BLaER1 (cell line): ENCODE results near the gene GMPR.

Experiments used
- H3K27ac ChIP-seq: shearing (Covaris generic); formaldehyde crosslinking; 2 replicates; pipeline ENCODE4 v1.8.1; 2022
- H3K27me3 ChIP-seq: shearing (Covaris generic); formaldehyde crosslinking; 2 replicates; pipeline ENCODE4 v1.8.1; 2022
- H3K36me3 ChIP-seq: shearing (Covaris generic); formaldehyde crosslinking; 2 replicates; pipeline ENCODE4 v1.8.1; 2022
- H3K4me1 ChIP-seq: shearing (Covaris generic); formaldehyde crosslinking; 2 replicates; pipeline ENCODE4 v1.8.1; 2022
- H3K4me2 ChIP-seq: shearing (Covaris generic); formaldehyde crosslinking; 2 replicates; pipeline ENCODE4 v1.8.1; 2022
- H3K4me3 ChIP-seq: shearing (Covaris generic); formaldehyde crosslinking; 2 replicates; pipeline ENCODE4 v1.8.1; 2022
- H3K9ac ChIP-seq: shearing (Covaris generic); formaldehyde crosslinking; 2 replicates; pipeline ENCODE4 v1.8.1; 2022
- H3K9me3 ChIP-seq: shearing (Covaris generic); formaldehyde crosslinking; 2 replicates; pipeline ENCODE4 v1.8.1; 2022
- H4K20me1 ChIP-seq: shearing (Covaris generic); formaldehyde crosslinking; 2 replicates; pipeline ENCODE4 v1.8.1; 2022
- Cebpa-rat ChIP-seq: shearing (Covaris generic); IDR thresholded peaks from 2 replicates; pipeline ENCODE4 v1.8.1; 2022

The GMPR gene

DNA sequence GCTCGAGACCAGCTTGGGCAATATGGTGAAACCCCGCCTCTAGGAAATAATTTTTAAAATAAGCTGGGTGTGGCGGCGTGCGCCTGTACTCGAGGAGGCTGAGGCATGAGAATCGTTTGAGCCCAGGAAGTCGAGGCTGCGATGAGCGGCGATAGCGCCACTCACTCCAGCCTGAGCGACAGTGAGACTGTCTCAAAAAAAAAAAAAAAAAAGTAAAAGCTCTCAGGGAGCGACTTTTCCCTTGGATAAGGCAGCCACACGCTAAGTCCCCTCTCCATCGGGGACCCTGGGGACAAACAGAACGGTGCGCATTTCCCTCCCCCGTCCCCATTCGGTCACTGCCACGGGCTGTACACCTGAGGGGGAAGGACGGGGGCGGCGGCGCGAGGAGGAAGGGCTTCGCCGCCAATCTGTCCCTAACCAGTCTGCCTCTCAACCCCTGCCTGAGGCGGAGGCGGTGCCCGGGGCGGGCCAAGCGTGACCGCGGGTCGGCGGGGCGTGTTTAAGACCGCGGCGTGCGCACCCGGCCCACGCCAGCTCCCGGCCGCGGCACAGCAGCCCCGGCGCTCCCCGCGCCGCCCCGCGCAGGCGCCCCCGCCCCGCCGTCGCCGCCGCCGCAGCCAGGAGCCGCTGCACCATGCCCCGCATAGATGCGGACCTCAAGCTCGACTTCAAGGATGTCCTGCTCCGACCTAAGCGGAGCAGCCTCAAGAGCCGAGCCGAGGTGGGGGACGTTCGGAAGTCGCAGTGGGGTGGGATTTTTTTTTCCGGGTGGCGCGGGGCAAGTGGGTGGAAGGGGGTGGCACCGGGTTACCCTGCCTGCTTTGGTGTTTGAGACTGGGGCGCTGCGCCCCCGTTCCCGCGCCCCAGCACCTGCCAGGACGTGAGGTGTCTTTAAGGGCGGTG is at the start of gene GMPR:
Gene GMPR (plus strand): TSS at position 531 of the 906 bp plus-strand sequence. CDS start 107 bp downstream, at position 638.
- Histone ChIP-seq H3K4me1 (peaks cover 44% of the 10 kb centered on the region), H3K4me3 (peak within 1 kb of the TSS; percentile 69), H3K36me3 (no peaks in the 10 kb centered on the region), H3K9ac (peak within 1 kb of the TSS; percentile 57), H3K27ac (no peak within 1 kb of the TSS), H3K27me3 (peaks cover 30% of the 10 kb centered on the region), H3K9me3 (no peaks in the 10 kb centered on the region), H3K4me2 (peak within 1 kb of the TSS; percentile 97), H4K20me1 (peaks cover 6% of the 10 kb centered on the region; the same call in 1 of the 2 replicates)
- no peak for TF ChIP-seq Cebpa-rat

DNA sequence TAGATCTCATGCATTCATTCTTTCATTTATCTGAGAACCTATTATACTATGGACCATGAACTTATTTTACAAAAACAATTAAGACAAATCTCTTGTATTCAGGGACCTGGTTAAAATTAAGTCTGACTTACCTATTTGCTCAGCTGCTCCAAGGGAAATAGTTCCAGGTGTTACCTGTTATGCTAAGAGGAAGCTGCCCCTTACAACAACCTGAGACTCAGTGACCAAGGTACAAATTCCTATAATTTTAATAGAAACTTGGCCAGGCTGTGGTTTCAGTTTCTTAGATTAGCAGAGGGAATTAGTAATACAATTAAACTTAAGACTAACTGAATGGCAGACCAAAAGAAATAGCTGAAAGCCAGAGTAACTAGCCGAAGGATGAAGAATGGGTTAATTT is 48.2 kb upstream of the GMPR start:
- no peaks in the 10 kb centered on the region for H3K9me3 ChIP-seq
- peaks cover 6% of the 10 kb centered on the region for H3K4me1 ChIP-seq
- H3K9ac ChIP-seq: no peak overlapping the region
- H3K36me3 ChIP-seq: no peaks in the 10 kb centered on the region
- no peaks in the 10 kb centered on the region for H4K20me1 ChIP-seq
- H3K27me3 ChIP-seq: no peaks in the 10 kb centered on the region
- H3K4me2 ChIP-seq: no peak overlapping the region
- H3K27ac ChIP-seq: no peak overlapping the region
- H3K4me3 ChIP-seq: no peak overlapping the region
- TF ChIP-seq Cebpa-rat: no peak

DNA sequence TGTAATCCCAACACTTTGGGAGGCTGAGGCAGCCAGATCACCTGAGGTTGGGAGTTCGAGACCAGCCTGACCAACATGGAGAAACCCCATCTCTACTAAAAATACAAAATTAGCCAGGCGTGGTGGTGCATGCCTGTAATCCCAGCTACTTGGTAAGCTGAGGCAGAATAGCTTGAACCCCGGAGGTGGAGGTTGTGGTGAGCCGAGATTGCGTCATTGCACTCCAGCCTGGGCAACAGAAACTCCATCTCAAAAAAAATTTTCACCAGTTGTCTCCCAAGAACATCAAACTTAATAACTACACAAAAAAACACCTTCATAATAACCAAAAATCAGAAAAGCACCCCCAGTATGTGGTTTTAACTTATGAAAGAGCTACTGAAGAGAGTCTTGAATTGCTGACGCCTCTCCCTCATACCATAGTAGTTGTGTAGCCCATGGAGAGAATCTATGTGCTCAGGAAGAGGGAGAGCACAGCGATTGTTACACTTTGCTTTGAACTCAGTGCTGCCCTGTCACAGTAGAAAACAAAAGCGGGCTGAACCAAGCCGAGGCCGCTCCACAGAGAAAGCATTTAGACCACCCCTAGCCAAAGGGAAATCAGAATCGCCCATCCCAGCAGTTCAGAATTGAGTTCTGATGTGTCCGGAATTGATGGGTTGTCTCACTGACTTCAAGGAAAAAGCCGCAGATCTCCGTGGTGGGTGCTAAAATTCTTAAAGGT is 42.0 kb upstream of the GMPR start:
- H3K36me3 ChIP-seq: no peaks in the 10 kb centered on the region
- H3K27me3 ChIP-seq: no peaks in the 10 kb centered on the region
- H3K4me1 ChIP-seq: no peaks in the 10 kb centered on the region
- no peaks in the 10 kb centered on the region for H4K20me1 ChIP-seq
- no peak overlapping the region for H3K4me2 ChIP-seq
- H3K4me3 ChIP-seq: no peak overlapping the region
- no peak for TF ChIP-seq Cebpa-rat
- no peak overlapping the region for H3K9ac ChIP-seq
- H3K27ac ChIP-seq: no peak overlapping the region
- peaks cover 7% of the 10 kb centered on the region; the same call in 1 of the 2 replicates for H3K9me3 ChIP-seq

DNA sequence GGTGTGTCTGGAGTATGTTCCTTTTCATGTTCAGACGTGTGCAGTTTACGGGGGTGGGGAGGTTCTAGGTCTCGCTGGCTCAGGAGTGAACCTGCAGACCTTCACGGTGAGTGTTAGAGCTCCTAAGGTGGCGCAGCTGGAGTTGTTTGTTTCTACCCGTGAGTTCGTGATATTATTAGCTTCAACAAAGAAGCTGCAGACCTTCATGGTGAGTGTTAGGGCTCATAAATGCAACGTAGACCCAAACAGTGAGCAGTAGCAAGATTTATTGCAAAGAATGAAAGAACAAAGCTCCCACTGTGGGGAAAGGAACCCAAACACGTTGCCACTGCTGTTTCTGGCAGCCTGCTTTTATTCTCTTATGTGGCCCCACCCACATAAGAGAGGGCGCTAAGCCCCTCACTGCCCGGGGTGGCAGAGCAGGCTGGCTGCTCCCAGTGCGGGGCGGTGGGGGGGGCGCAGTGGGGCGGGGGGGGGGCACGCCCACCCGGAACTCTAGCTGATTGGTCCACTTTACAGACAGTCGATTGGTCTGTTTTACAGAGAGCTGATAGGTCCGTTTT is 41.3 kb upstream of the GMPR start:
- Histone ChIP-seq H3K27ac (no peak overlapping the region), H3K4me3 (no peak overlapping the region), H3K4me2 (no peak overlapping the region), H3K4me1 (no peaks in the 10 kb centered on the region), H3K9me3 (peaks cover 7% of the 10 kb centered on the region; the same call in 1 of the 2 replicates), H4K20me1 (no peaks in the 10 kb centered on the region), H3K27me3 (no peaks in the 10 kb centered on the region), H3K9ac (no peak overlapping the region), H3K36me3 (no peaks in the 10 kb centered on the region)
- TF ChIP-seq Cebpa-rat: no peak

DNA sequence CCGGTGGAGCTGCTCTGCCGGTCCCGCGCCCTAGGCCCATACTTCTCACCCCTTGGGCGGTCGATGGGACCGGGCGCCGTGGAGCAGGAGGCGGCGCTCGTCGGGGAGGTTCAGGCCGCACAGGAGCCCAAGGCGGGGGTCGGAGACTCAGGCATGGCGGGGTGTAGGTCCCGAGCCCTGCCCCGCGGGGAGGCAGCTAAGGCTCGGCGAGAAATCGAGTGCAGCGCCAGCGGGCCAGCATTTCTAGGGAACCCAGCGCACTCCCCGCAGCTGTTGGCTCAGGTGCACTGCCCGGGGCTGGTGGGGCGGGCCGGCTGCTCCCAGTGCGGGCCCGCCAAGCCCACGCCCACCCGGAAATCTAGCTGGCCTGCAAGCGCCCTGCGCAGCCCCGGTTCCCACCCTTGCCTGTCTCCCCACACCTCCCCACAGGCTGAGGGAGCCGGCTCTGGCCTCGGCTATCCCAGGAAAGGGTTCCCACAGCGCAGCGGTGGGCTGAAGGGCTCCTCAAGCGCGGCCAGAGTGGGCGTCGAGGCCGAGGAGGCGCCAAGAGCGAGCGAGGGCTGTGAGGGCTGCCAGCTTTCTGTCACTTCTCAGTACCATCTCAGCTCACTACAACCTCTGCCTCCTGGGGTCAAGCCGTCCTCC is 40.2 kb upstream of the GMPR start:
- Histone ChIP-seq H3K27ac (no peak overlapping the region), H3K4me3 (no peak overlapping the region), H3K36me3 (no peaks in the 10 kb centered on the region), H4K20me1 (no peaks in the 10 kb centered on the region), H3K4me2 (no peak overlapping the region), H3K27me3 (no peaks in the 10 kb centered on the region), H3K4me1 (no peaks in the 10 kb centered on the region), H3K9ac (no peak overlapping the region), H3K9me3 (peaks cover 7% of the 10 kb centered on the region; the same call in 1 of the 2 replicates)
- no peak for TF ChIP-seq Cebpa-rat

DNA sequence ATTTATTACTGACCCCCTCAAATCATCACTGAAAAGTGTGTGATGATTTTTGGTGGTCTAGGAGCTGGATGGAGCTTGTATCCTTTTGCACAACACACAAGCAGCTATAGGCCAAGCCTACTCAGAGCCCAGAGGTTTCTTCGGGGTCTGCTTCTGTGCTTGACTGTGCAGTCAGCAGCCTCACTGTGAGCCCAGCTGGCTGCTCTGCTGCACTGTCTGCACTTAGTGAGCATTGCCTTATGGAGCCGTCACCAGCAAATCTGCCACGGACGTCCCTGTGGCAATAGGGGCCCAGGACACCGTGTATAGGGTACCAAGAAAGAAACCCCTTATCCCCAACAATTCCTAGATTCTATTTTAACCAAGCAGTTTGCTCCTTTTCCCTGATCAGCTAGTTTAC is 38.6 kb upstream of the GMPR start:
- TF ChIP-seq Cebpa-rat: no peak
- no peak overlapping the region for H3K9ac ChIP-seq

DNA sequence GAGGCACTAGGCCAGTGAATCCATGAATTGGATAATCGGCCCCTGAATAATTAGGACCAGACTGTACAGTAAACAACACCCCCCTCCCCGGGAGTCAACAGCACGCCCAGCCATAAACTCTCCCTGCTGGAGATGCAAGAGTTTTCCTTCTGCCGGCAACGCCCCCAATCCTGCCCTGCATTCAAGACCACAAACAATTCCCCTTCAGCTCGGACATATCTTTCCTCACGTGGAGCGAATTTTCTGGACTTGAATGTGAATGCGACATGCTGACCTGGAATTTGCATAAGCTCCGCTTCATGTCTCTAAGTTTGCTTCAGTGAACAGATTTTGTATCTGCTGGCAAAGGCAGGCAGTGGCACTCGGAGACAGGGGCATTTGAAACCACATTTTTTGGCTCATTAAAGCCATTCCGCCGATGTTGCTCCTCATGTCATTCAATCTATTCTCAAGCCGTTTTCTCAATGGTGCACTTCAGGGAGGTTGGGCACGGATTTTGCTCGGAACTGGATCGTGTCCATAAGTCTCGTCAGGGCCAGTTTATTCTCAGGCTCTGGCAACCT is 38.0 kb upstream of the GMPR start:
- H3K9ac ChIP-seq: no peak overlapping the region
- no peaks in the 10 kb centered on the region for H3K36me3 ChIP-seq
- TF ChIP-seq Cebpa-rat: no peak
- no peaks in the 10 kb centered on the region for H3K27me3 ChIP-seq
- peaks cover 7% of the 10 kb centered on the region; the same call in 1 of the 2 replicates for H3K9me3 ChIP-seq
- H3K27ac ChIP-seq: no peak overlapping the region
- no peak overlapping the region for H3K4me2 ChIP-seq
- no peak overlapping the region for H3K4me3 ChIP-seq
- no peaks in the 10 kb centered on the region for H4K20me1 ChIP-seq
- H3K4me1 ChIP-seq: peaks cover 17% of the 10 kb centered on the region

More for the DNA sequence above, 38.6 kb upstream of the GMPR start:
- Histone ChIP-seq H3K4me1 (peaks cover 13% of the 10 kb centered on the region), H3K9me3 (peaks cover 7% of the 10 kb centered on the region; the same call in 1 of the 2 replicates), H3K4me3 (no peak overlapping the region), H3K36me3 (no peaks in the 10 kb centered on the region), H3K4me2 (no peak overlapping the region), H3K27ac (no peak overlapping the region), H4K20me1 (no peaks in the 10 kb centered on the region), H3K27me3 (no peaks in the 10 kb centered on the region)

DNA sequence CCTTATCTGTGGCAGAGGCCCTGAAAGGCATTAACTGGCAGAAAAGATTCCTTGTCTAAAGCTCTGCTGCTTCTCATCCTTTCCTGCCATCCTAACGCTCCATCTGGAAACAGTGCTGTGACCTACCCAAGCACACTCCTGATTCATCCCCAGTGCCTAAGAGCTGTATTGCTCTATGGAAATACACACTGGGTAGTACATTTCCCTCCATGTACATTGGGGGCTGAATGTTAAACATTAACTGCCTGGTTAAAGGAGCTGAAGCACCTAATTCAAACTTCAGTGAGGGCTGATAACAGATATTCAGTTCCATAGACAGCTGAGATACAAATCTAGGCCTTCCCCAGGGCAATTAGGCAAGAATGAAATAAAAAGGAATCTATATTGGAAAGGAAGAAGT is 36.7 kb upstream of the GMPR start:
- Histone ChIP-seq H3K4me2 (no peak overlapping the region), H4K20me1 (no peaks in the 10 kb centered on the region), H3K9me3 (peaks cover 7% of the 10 kb centered on the region; the same call in 1 of the 2 replicates), H3K4me3 (no peak overlapping the region), H3K9ac (no peak overlapping the region), H3K4me1 (peaks cover 30% of the 10 kb centered on the region), H3K27ac (no peak overlapping the region), H3K36me3 (no peaks in the 10 kb centered on the region), H3K27me3 (no peaks in the 10 kb centered on the region)
- no peak for TF ChIP-seq Cebpa-rat

DNA sequence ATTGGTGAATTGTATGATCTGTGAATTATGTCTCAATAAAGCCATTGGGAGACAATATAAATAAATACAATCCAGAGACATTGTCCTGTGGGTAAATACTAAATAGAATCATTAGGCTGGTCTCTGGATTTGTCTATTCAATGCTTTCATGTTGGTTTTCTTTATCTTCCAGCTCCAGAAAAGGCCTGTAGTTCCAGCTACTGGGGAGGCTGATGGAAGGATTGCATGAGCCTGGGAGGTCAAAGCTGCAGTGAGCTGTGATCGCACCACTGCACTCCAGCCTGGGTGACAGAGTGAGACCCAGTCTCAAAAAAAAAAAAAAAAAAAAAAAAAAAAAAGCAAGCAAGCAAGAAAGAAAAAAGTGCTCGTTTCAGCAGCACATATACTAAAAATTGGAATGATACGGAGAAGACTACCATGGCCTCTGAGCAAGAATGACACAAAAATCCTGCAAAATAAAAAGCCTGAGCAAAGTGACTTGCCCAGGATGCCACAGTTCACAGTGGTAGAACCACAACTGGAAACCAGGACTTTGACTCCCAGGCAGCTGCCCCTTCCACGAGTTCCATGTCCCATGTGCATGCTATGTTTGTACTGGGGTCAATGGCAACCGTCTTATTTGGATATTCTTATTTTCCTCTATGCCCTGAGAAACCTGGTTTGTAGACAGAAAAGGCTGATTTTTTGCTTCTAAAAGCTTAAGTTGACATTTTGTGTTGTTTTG is 33.6 kb upstream of the GMPR start:
- Histone ChIP-seq H3K4me3 (peak overlapping the region; percentile 46), H3K9ac (peak overlapping the region; percentile 61)

More for the DNA sequence above, 33.6 kb upstream of the GMPR start:
- peak overlapping the region; percentile 89 for H3K27ac ChIP-seq
- peaks cover 39% of the 10 kb centered on the region for H3K4me1 ChIP-seq
- H4K20me1 ChIP-seq: no peaks in the 10 kb centered on the region
- H3K27me3 ChIP-seq: no peaks in the 10 kb centered on the region
- no peaks in the 10 kb centered on the region for H3K9me3 ChIP-seq
- no peak for TF ChIP-seq Cebpa-rat
- no peaks in the 10 kb centered on the region for H3K36me3 ChIP-seq
- peak overlapping the region; percentile 89 for H3K4me2 ChIP-seq
